ENCODE data around the gene POLD1. TPM values are rescaled to one million over a fixed set of nuclear protein-coding genes. Genes with fewer than 3 reads are reported as not detected.

Gene POLD1
- total RNA-seq, 1 donor from 2014 or later = 36.7 TPM

- no peak overlapping the region for H2AFZ ChIP-seq (replicated peaks)
- peaks cover 4% of the 10 kb centered on the region for H3F3A ChIP-seq (ENCODE audit: low read depth)
- no peak overlapping the region for H3K27ac ChIP-seq
- no peaks in the 10 kb centered on the region for H3K9me3 ChIP-seq (ENCODE audit: low read depth)
- H3K36me3 ChIP-seq = no peaks in the 10 kb centered on the region
- H3K27me3 ChIP-seq = peaks cover 38% of the 10 kb centered on the region
- no peak overlapping the region for H3K4me2 ChIP-seq
- no peak overlapping the region for H3K4me3 ChIP-seq
- no peak overlapping the region for H3K27ac Mint-ChIP-seq
- no peaks in the 10 kb centered on the region for H3K9me3 Mint-ChIP-seq
- DNase-seq (ENCODE audit: low spot score) = no peak
- TF ChIP-seq, protein P1, sequence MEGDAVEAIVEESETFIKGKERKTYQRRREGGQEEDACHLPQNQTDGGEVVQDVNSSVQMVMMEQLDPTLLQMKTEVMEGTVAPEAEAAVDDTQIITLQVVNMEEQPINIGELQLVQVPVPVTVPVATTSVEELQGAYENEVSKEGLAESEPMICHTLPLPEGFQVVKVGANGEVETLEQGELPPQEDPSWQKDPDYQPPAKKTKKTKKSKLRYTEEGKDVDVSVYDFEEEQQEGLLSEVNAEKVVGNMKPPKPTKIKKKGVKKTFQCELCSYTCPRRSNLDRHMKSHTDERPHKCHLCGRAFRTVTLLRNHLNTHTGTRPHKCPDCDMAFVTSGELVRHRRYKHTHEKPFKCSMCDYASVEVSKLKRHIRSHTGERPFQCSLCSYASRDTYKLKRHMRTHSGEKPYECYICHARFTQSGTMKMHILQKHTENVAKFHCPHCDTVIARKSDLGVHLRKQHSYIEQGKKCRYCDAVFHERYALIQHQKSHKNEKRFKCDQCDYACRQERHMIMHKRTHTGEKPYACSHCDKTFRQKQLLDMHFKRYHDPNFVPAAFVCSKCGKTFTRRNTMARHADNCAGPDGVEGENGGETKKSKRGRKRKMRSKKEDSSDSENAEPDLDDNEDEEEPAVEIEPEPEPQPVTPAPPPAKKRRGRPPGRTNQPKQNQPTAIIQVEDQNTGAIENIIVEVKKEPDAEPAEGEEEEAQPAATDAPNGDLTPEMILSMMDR (IDR thresholded peaks at IDR 0.05) = no peak
- TF ChIP-seq EZH2 (IDR thresholded peaks at IDR 0.05) (no peak), EZH2phosphoT487 (IDR thresholded peaks at IDR 0.05) (no peak)
- no peaks in the 10 kb centered on the region for H3K79me2 ChIP-seq (ENCODE audit: low read depth)
- H3K27me3 Mint-ChIP-seq (ENCODE audit: insufficient read depth, low read depth) = peaks cover 18% of the 10 kb centered on the region
- no peak overlapping the region for H3K4me3 Mint-ChIP-seq
- H3K36me3 Mint-ChIP-seq = no peaks in the 10 kb centered on the region
- H3K9ac ChIP-seq = no peak overlapping the region
- peaks cover under 1% of the 10 kb centered on the region for H3K4me1 Mint-ChIP-seq
- H4K20me1 ChIP-seq (ENCODE audit: low read depth) = no peaks in the 10 kb centered on the region
- no peaks in the 10 kb centered on the region for H3K4me1 ChIP-seq
Observed at GRCh38 chr19:50425581-50425980, 41.4 kb downstream of the POLD1 start.

- Histone ChIP-seq H3K27me3 (peaks cover 42% of the 10 kb centered on the region), H2AFZ (replicated peaks) (no peak overlapping the region), H3K79me2 (ENCODE audit: low read depth) (no peaks in the 10 kb centered on the region), H3K9ac (no peak overlapping the region), H3K27ac (no peak overlapping the region), H3K4me1 (peaks cover 2% of the 10 kb centered on the region), H3K4me2 (peak overlapping the region; percentile 45), H4K20me1 (ENCODE audit: low read depth) (no peaks in the 10 kb centered on the region), H3K36me3 (no peaks in the 10 kb centered on the region), H3F3A (ENCODE audit: low read depth) (peaks cover 4% of the 10 kb centered on the region), H3K4me3 (no peak overlapping the region), H3K9me3 (ENCODE audit: low read depth) (no peaks in the 10 kb centered on the region)
- Mint-ChIP-seq H3K4me3 (no peak overlapping the region), H3K27ac (no peak overlapping the region), H3K4me1 (peaks cover 11% of the 10 kb centered on the region), H3K36me3 (no peaks in the 10 kb centered on the region), H3K27me3 (ENCODE audit: insufficient read depth, low read depth) (peaks cover 12% of the 10 kb centered on the region), H3K9me3 (no peaks in the 10 kb centered on the region)
- TF ChIP-seq EZH2phosphoT487 (IDR thresholded peaks at IDR 0.05) (no peak), EZH2 (IDR thresholded peaks at IDR 0.05) (no peak)
- TF ChIP-seq, protein P1 (IDR thresholded peaks at IDR 0.05) = no peak
- DNase-seq (ENCODE audit: low spot score) = no peak
Observed at GRCh38 chr19:50427318-50427925, 43.3 kb downstream of the POLD1 start.

GRCh38 chr19:50427997-50428425, 43.9 kb downstream of the POLD1 start:
- H4K20me1 ChIP-seq (ENCODE audit: low read depth) = no peaks in the 10 kb centered on the region
- no peak overlapping the region for H3K27ac Mint-ChIP-seq
- no peaks in the 10 kb centered on the region for H3K9me3 Mint-ChIP-seq
- H3K4me3 Mint-ChIP-seq = no peak overlapping the region
- H3F3A ChIP-seq (ENCODE audit: low read depth) = peaks cover 4% of the 10 kb centered on the region
- DNase-seq (ENCODE audit: low spot score) = peak; percentile 57
- H2AFZ ChIP-seq (replicated peaks) = no peak overlapping the region
- H3K36me3 ChIP-seq = no peaks in the 10 kb centered on the region
- H3K4me1 ChIP-seq = peaks cover 8% of the 10 kb centered on the region
- H3K9ac ChIP-seq = no peak overlapping the region
- H3K27me3 ChIP-seq = peaks cover 42% of the 10 kb centered on the region
- no peaks in the 10 kb centered on the region for H3K36me3 Mint-ChIP-seq
- no peak overlapping the region for H3K27ac ChIP-seq
- H3K4me2 ChIP-seq = peak overlapping the region; percentile 45
- no peak overlapping the region for H3K4me3 ChIP-seq
- no peaks in the 10 kb centered on the region for H3K79me2 ChIP-seq (ENCODE audit: low read depth)
- no peak for TF ChIP-seq EZH2phosphoT487 (IDR thresholded peaks at IDR 0.05)
- TF ChIP-seq, protein P1 (IDR thresholded peaks at IDR 0.05) = no peak
- no peak for TF ChIP-seq EZH2 (IDR thresholded peaks at IDR 0.05)
- peaks cover 13% of the 10 kb centered on the region for H3K4me1 Mint-ChIP-seq
- no peaks in the 10 kb centered on the region for H3K9me3 ChIP-seq (ENCODE audit: low read depth)
- H3K27me3 Mint-ChIP-seq (ENCODE audit: insufficient read depth, low read depth) = peaks cover 13% of the 10 kb centered on the region

Measured in neural progenitor cell (in vitro differentiated cells).